Stimulated activated CD8-positive, alpha-beta memory T cell treated with anti-CD3 and anti-CD28 coated beads, Interleukin-7, amount 100 ng/mL, for 24 hours (primary cell): ENCODE measurements around the gene TBC1D24.

Experiments
- DNase-seq: peaks from one replicate; pipeline ENCODE4 v3.0.0-alpha.2; 2020; ENCODE audit warnings: low read depth

TBC1D24 gene

GRCh38 chr16:2482708-2483534 lies 8.0 kb downstream of the TBC1D24 start:
- DNase-seq, result no peak

GRCh38 chr16:2483939-2484897 lies 9.3 kb downstream of the TBC1D24 start:
- no peak for DNase-seq

- no peak for DNase-seq
Measured at GRCh38 chr16:2484898-2485508, 10.1 kb downstream of the TBC1D24 start.

GRCh38 chr16:2485811-2486507 lies 11.0 kb downstream of the TBC1D24 start:
- no peak for DNase-seq

- DNase-seq, result peak; percentile 53
Measured at GRCh38 chr16:2486645-2487516, 12.0 kb downstream of the TBC1D24 start.

GRCh38 chr16:2487517-2487842 lies 12.6 kb downstream of the TBC1D24 start:
- no peak for DNase-seq

GRCh38 chr16:2487903-2488531 lies 13.1 kb downstream of the TBC1D24 start:
- DNase-seq, result no peak

- DNase-seq, result no peak
Measured at GRCh38 chr16:2489581-2489980, 14.7 kb downstream of the TBC1D24 start.

- no peak for DNase-seq
Measured at GRCh38 chr16:2490190-2491105, 15.5 kb downstream of the TBC1D24 start.

- DNase-seq, result no peak
Measured at GRCh38 chr16:2492292-2492691, 17.4 kb downstream of the TBC1D24 start.

- DNase-seq, result no peak
Measured at GRCh38 chr16:2493605-2494004, 18.7 kb downstream of the TBC1D24 start.

- no peak for DNase-seq
Measured at GRCh38 chr16:2494616-2495015, 19.7 kb downstream of the TBC1D24 start.

- no peak for DNase-seq
Measured at GRCh38 chr16:2495041-2495440, 20.1 kb downstream of the TBC1D24 start.

- no peak for DNase-seq
Measured at GRCh38 chr16:2496223-2497115, 21.5 kb downstream of the TBC1D24 start.

- no peak for DNase-seq
Measured at GRCh38 chr16:2497116-2497630, 22.2 kb downstream of the TBC1D24 start.

- no peak for DNase-seq
Measured at GRCh38 chr16:2497695-2498484, 23.0 kb downstream of the TBC1D24 start.

GRCh38 chr16:2498531-2499253 lies 23.8 kb downstream of the TBC1D24 start:
- DNase-seq, result no peak
